Measurements from ENCODE around the gene TERT.
"Not testable (repeated sequence)": the region's sequence is repeated elsewhere in the genome, so short reads cannot be mapped to it uniquely, and the experiment has no call there.

The TERT gene

GRCh38 chr5:1294835-1295649, at the start of gene TERT:
TERT (minus strand) TSS chr5:1295068; CDS start chr5:1294989, 79 bp downstream.
- DNase-seq, result peak; percentile 82

GRCh38 chr5:1343931-1344901, 49.3 kb upstream of the TERT start:
- DNase-seq, result peak; percentile 27

DNA sequence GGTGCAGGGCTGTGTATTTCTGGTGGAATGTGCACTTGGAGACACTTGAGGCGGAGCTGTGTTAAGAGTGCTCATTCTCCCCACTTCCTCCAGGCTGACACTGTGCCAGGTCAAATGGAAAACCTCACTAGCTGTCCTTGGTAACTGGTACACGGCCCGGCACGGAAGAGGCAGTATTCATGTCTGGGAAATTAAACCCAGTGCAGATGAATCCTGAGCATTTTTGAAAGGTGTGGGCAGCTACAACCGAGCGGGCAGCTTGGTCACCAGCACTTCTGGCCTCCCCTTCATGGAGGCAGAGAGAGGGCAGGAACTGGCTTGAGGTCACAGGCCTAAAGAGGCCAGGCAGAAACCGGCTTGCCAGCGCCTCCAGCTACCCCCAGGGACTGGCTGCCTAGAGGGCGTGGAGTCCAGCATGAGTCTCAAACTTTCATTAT, 48.5 kb upstream of the TERT start:
- DNase-seq, result no peak

DNA sequence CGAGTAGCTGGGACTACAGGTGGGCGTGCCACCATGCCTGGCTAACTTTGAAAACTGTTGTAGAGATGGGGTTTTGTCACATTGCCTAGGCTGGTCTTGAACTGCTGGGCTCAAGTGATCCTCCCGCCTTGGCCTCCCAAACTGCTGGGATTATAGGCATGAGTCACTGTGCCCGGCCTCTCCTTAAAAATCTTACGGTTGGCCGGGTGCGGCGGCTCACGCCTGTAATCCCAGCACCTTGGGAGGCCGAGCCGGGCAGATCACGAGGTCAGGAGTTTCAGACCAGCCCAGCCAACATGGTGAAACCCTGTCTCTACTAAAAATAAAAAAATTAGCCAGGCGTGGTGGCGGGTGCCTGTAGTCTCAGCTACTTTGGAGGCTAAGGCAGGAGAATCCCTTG, 47.8 kb upstream of the TERT start:
- not testable (repeated sequence) for DNase-seq

- DNase-seq, result no peak
These were observed 47.4 kb upstream of the TERT start for GRCh38 chr5:1342268-1342667.

DNA sequence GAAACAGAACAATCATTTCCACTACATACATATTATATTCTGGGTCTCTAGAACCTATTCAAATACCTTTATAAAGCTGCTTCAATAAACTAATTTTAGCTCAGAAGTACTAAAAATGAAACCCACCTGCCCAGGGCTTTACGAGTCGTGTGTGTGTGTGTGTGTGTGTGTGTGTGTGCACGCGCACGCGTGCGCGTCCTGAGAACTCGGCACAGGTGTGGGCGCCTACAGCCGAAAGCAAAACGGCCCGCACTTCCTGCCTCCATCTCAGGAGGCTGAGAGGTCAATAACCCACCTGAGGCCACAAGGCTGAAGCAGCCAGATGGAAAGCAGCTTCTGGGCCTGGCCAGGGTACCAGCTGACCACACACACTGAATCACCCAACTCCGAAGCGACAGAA, 47.0 kb upstream of the TERT start:
- no peak for DNase-seq

- DNase-seq, result not testable (repeated sequence)
These were observed 44.9 kb upstream of the TERT start for GRCh38 chr5:1339818-1340210.

GRCh38 chr5:1339139-1339817, 44.4 kb upstream of the TERT start:
- DNase-seq, result not testable (repeated sequence)

DNA sequence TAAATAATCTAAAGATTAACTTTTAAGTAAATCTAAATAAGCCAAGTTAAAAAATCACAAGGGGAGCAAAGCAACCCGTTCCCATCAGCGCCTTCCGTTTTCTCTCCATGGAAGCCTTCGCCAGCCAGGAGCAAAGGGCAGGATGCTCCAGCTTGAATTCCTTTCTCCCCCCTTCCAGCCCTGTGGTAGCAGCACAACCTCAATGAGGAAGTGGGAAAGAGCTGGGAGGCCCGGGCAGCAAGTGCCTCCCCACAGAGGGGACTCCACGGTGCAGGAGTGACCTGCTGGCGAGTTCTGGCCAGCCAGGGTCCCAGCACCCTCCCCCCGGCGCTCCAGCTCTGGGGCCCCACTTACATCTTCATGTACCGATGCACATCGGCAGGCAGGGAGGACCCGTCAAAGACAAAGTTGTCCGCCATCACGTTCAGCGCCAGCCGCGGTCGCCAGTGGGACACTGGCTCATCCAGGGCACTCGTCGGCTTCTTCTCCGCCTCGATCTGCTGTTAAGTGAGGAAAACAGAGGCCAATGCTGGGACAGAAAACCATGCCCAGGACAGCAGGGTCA, 43.7 kb upstream of the TERT start:
- DNase-seq, result no peak

- no peak for DNase-seq
These were observed 43.3 kb upstream of the TERT start for GRCh38 chr5:1338196-1338490.

DNA sequence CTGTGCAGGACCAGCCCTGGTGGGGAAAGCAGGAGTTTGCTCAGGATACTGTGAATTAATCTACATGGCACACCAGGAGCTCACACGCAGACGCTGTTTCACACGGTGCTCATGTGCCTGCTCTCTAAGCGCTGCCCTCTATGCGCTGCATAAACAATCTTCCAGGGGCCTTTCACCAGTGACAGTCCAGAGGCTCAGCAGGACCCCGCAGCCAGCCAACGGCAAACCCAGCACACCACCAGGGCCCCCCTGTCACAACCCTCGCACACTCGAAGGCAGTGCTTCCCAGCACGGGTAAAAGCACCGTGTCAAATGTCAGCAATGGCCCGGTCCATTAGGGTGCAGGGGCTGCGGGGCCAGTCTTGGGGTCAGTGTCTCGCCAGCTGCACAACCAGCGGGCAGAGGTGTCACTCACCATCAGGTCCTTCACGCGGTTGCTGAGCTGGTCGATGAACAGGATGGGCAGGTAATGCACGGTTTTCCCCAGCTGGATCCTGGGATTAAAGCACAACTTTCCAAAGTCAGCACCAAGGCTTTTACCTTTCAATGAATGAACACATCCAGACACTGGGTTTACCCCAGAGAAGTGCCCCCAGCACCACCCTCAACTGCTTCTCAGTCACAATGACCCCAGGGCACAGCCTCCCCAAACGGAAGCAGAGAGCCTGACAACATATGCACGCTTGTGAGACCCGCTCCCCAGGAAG, 42.8 kb upstream of the TERT start:
- no peak for DNase-seq

DNA sequence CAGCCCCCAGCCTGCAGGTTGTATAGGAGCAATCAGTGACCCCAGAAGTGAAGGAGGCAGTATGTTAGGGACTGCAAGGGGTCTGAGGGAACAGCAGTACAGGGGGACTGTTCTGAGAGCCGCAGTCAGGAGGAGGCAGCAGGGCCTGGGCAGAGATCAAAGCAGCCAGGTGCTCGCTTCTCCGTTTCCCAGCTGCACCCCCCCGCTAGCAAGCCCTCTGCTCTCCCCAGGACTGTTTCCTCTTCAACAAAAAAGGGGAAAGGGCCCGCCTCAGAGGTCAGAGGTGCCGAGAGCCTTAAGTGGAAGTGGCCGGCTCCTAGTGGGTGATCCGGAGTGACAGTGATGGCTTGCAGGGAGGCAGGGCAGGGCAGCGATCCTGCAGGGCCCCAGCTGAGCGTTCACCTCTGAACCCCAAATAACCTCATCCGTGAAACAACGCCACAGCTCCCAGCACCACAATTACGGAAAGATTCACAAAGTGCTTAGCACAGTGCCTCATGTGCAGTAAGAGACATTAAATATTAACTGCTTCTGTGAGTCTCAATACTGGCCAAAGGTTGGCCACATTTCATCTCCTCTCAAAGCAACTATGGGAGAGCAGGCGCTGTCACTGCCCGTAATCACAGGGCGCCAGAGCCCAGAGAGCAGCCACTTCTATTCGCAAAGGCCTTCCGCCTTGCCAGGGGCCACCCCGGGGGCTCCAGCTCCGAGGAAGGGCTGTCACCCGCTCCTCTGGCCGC, 42.1 kb upstream of the TERT start:
- no peak for DNase-seq

- DNase-seq, result no peak
These were observed 41.3 kb upstream of the TERT start for GRCh38 chr5:1336106-1336561.

GRCh38 chr5:1335540-1336095, 40.8 kb upstream of the TERT start:
- DNase-seq, result no peak

- DNase-seq, result no peak
These were observed 40.1 kb upstream of the TERT start for GRCh38 chr5:1334831-1335539.

- DNase-seq, result no peak
These were observed 39.1 kb upstream of the TERT start for GRCh38 chr5:1333986-1334385.

GRCh38 chr5:1333286-1333685, 38.4 kb upstream of the TERT start:
- not testable (repeated sequence) for DNase-seq

DNA sequence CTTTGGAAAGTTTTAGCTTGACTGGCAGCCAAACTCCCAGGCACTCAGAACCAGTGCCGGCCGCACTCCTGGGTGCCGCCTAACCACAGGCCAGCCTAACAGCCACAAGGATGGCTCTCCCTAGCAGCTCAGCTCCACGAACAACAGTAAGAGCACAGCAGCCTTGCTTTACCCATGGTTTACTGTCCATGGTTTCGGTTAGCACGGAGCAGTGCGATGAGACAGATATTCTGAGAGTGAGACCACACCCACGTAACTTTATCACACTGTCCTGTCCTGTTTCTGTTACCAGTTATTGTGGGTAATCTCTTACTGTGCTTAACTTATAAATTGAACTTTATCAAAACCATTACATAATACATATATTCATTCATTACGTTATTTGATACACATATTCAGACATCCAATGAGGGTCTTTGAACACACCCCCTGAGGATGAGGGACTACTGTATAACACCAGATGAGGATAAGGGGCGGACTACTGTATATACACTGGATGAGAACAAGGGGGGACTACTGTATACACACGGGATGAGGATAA, 37.7 kb upstream of the TERT start:
- DNase-seq, result no peak

- no peak for DNase-seq
These were observed 37.1 kb upstream of the TERT start for GRCh38 chr5:1331861-1332405.
